Measurements from ENCODE around the gene BCAT1. TPM values are rescaled to one million over a fixed set of nuclear protein-coding genes. Genes with fewer than 3 reads are reported as not detected.

The BCAT1 gene
- total and polyA plus RNA-seq, 2 of the 8 experiments (the other 6 are each of a cell fraction or from before 2014, with no cell fraction given), result 19.7 to 263 TPM

- FAIRE-seq (no peak), DNase-seq (ENCODE audit: low read depth in 1 of 2, low spot score in 2 of 2) (no peak)
- 68% methylated on average over 5 of the region's 5 CpGs; no CpG with 5 or more reads in 1 of the 2 experiments for WGBS, 2 experiments (ENCODE audit: extremely low coverage in 1 of 2, insufficient coverage in 1 of 2, insufficient read length in 1 of 2, insufficient replicate concordance in 2 of 2, low coverage in 1 of 2, low lambda C conversion rate in 2 of 2, missing lambda C conversion rate in 1 of 2)
- H3K4me2 ChIP-seq (ENCODE audit: insufficient read depth in 1 of 2, low read depth in 2 of 2, low read length in 2 of 2), result no peak overlapping the region
- no peak overlapping the region for H3K23ac ChIP-seq (ENCODE audit: insufficient read length)
- H2BK5ac ChIP-seq (ENCODE audit: low read depth, low read length), result no peak overlapping the region
- no peak overlapping the region for H4K91ac ChIP-seq (replicated peaks; ENCODE audit: insufficient read length, low read length)
- H3K14ac ChIP-seq (ENCODE audit: insufficient read length), result no peak overlapping the region
- H3K4me3 ChIP-seq (ENCODE audit: extremely low read depth in 1 of 4, insufficient read depth in 2 of 4, low read depth in 3 of 4, low read length in 4 of 4), result no peak overlapping the region
- H3K36me3 ChIP-seq (ENCODE audit: control insufficient read depth in 2 of 4, insufficient read depth in 4 of 4, low read length in 3 of 4), result no peaks in the 10 kb centered on the region
- H3K79me1 ChIP-seq (ENCODE audit: low read depth, low read length), result no peaks in the 10 kb centered on the region
- H4K8ac ChIP-seq (ENCODE audit: extremely low read depth, insufficient read depth, low read length), result no peak overlapping the region
- no peak overlapping the region for H2AFZ ChIP-seq (ENCODE audit: low read length)
- no peaks in the 10 kb centered on the region for H3K79me2 ChIP-seq (ENCODE audit: control insufficient read depth in 1 of 2, insufficient read depth in 2 of 2, low read length in 2 of 2)
- POLR2A ChIA-PET (ENCODE audit: partially characterized antibody), result interaction anchor here (0.6 kb wide), 2 partner anchors 32 to 74 kb away, joined by 3 to 4 read pairs; no protein-coding TSS in a partner anchor
- no peak overlapping the region for H2BK20ac ChIP-seq (ENCODE audit: low read length)
- TF ChIP-seq FOSL1 (IDR thresholded peaks at IDR 0.05; ENCODE audit: insufficient read depth, low read depth, low read length) (no peak), RAD21 (IDR thresholded peaks at IDR 0.05 in 1 of 2, conservative IDR thresholded peaks at IDR 0.05 in 1 of 2; ENCODE audit: low read depth in 2 of 2, low read length in 2 of 2) (peak; percentile 59 to 64), SIX5 (IDR thresholded peaks at IDR 0.05; ENCODE audit: low read depth, low read length) (no peak), CTCF (IDR thresholded peaks at IDR 0.05; ENCODE audit: control extremely low read depth in 1 of 3, insufficient read depth in 1 of 3, low read depth in 1 of 3, low read length in 3 of 3) (peak in 2 of 3 experiments; percentile 13 to 43; a peak in 2 of 4 replicates)
- no peaks in the 10 kb centered on the region for H3K23me2 ChIP-seq (ENCODE audit: low read depth, low read length)
- no peak overlapping the region for H2AK5ac ChIP-seq (ENCODE audit: low read depth, low read length)
- no peak overlapping the region for H3K9ac ChIP-seq (replicated peaks in 1 of 4; ENCODE audit: extremely low read depth in 1 of 4, low read depth in 3 of 4, low read length in 3 of 4)
- no peak overlapping the region for H2BK120ac ChIP-seq (replicated peaks; ENCODE audit: low read depth, low read length)
- no peak overlapping the region for H3K18ac ChIP-seq (ENCODE audit: extremely low read depth, low read length)
- H3K4me1 ChIP-seq (replicated peaks in 1 of 4; ENCODE audit: control insufficient read depth in 3 of 4, insufficient read depth in 4 of 4, low read length in 3 of 4), result no peaks in the 10 kb centered on the region
- H3K27ac ChIP-seq (ENCODE audit: low read depth, low read length), result no peak overlapping the region
- H4K20me1 ChIP-seq (replicated peaks in 1 of 2; ENCODE audit: control insufficient read depth in 1 of 2, insufficient read depth in 2 of 2, low read length in 2 of 2), result no peaks in the 10 kb centered on the region
- CTCF ChIA-PET (ENCODE audit: partially characterized antibody), result interaction anchor here (0.6 to 4.2 kb wide), 7 partner anchors 13 to 651 kb away, joined by 3 to 25 read pairs (median 3); no protein-coding TSS in a partner anchor
- H3K9me3 ChIP-seq (ENCODE audit: insufficient read depth in 2 of 2, low read depth in 1 of 2, low read length in 1 of 2), result no peaks in the 10 kb centered on the region
- no peak overlapping the region for H2BK15ac ChIP-seq (ENCODE audit: low read length)
- no peaks in the 10 kb centered on the region for H3K27me3 ChIP-seq (replicated peaks in 1 of 4; ENCODE audit: control insufficient read depth in 3 of 4, extremely low read depth in 1 of 4, insufficient read depth in 3 of 4, low read length in 3 of 4)
- H3K56ac ChIP-seq (replicated peaks; ENCODE audit: insufficient read length, low read depth, low read length), result no peak overlapping the region
- no peak overlapping the region for H2BK12ac ChIP-seq (ENCODE audit: low read depth, low read length)
- no peak overlapping the region for H4K5ac ChIP-seq (ENCODE audit: insufficient read length, low read depth, low read length)
- H3K4ac ChIP-seq (replicated peaks; ENCODE audit: insufficient read length, low read depth, low read length), result no peak overlapping the region
Observed at GRCh38 chr12:24780697-24781368, 168.1 kb downstream of the BCAT1 start.

Measured in H1 (cell line).